Hippocampal formation (tissue), 2 donors: Measurements from ENCODE around the gene BTBD7.

Experiments used
- DNase-seq, 2 donors: peaks; one replicate each; lab custom pipeline; 2025; lab: John Stamatoyannopoulos, UW

The BTBD7 gene

DNA sequence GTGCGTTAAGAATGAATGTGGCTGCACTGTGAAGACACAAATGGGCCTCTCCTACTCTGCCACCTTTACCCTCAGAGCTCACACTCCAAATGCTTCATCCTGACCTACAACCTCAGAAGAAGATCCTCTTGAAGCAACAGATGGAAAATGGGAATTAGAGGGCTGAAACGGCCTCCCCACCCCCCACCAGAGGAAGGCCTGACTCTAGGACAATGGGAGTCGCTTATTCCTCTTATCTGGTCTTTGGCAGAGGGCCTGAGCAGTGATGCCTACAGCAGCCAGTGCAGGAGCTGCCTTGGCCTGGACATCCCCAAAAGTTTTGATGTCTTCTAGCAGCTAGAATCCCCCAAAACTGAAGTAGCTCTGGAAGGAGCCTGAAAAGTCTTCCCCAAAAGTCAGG is 29.2 kb downstream of the BTBD7 start:
- peak; percentile 26 to 27 for DNase-seq

DNA sequence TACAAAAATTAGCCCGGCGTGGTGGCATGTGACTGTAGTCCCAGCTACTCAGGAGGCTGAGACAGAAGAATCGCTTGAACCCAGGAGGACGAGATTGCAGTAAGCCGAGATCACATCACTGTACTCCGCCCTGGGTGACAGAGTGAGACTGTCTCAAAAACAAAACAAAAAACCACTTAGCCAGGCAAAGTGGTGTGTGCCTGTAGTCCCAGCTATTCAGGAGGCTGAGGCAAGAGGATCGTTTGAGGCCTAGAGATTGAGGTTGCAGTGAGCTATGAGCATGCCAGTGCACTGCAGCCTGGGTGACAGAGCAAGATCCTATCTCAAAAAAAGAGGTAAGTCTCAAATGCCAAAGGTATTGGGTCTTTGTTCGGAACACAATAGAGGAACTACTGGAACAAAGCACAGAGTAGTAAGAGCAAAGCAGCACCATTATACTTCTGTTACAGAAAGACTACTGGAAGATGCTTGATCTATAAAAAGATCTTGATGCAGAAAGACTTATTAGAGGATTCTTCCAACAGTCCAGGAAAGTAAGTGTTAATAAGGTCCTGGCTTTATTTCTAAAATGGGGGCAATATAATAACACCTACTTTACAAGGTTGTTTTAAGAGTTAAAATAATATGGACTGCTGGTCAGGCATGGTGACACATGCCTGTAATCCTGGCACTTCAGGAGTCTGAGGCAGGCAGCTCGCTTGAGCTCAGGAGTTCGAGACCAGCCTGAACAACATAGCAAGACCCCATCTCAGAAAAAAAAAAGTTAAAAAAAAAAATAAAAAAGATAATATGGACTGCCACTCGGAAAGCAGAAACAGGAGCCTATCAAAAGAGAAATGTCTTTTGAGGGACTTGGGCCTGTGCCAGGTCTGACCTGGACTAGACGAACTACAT is 29.9 kb downstream of the BTBD7 start:
- no peak for DNase-seq

- DNase-seq: no peak
Measured at GRCh38 chr14:93301821-93302447, 30.9 kb downstream of the BTBD7 start.

DNA sequence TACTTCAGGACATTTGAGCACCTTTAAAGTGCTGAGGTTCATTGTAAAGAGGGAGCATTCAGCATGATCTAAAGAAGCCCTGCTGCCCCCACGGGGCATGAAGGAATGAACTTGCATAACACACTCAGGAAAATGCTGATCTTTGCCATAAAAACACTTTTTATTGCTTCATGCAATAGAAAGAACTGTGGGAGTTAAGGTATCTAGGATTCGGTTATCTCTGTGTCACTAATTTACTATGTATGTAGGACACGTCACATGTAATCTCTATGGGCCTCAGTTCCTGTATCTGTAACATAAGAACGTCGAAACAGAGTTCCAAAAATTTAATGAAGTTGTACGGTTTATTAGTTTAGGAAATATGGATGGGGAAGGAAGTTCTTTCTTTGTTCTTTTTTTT is 33.0 kb downstream of the BTBD7 start:
- DNase-seq: no peak

- no peak for DNase-seq
Measured at GRCh38 chr14:93299416-93299815, 33.4 kb downstream of the BTBD7 start.

GRCh38 chr14:93295541-93296220 is 37.2 kb downstream of the BTBD7 start:
- DNase-seq: no peak

DNA sequence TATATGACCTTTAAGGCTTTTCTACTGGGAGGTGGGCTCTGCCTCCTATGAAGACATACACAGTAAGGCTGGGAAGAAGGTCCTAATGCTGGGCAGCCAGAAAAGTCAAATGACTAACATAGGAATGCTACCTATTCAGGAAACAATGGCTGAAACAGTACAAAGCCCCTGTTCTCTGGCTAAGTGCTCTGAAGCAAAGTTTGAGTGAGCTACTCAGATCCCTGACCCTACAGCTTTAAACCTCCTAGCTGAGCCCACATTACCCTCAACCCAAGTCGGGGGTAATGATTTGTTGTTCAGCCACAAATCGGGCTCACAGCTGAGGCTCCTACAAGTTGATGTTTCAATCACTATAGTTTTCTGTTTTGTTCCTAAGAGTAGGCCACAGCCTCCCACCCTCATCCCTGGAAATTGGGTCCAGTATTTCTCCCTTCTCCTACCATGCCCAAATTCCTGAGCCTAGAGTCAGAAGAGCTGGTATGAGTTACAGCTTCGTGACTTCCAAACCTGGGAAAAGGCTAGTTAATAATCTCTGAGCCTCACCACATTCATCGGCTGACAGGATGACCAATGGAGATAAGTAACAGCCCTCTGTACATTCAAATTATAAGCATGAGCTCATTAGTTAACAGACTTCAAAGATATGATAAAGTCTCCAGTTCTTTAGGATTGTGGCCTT is 46.5 kb downstream of the BTBD7 start:
- DNase-seq: no peak

GRCh38 chr14:93285044-93285443 is 47.8 kb downstream of the BTBD7 start:
- DNase-seq: no peak

DNA sequence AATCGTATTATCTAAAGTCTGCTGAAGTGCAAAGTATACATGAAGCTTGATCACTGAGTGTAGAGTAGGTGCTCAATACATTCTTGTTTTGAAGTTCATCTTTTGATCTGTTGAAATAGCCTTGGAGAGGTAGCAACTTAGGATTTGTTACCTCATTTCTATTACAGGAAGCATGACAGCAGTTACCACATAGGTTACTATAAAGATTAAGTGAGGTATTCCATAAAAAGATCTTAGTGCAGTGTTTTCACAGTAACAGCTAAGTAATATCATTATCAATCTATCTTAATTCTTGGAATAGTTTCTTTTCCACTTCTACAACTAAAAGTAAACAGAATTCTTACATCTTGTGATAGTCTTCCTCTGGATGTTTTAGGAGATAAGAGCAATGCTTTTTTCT is 50.9 kb downstream of the BTBD7 start:
- no peak for DNase-seq

DNA sequence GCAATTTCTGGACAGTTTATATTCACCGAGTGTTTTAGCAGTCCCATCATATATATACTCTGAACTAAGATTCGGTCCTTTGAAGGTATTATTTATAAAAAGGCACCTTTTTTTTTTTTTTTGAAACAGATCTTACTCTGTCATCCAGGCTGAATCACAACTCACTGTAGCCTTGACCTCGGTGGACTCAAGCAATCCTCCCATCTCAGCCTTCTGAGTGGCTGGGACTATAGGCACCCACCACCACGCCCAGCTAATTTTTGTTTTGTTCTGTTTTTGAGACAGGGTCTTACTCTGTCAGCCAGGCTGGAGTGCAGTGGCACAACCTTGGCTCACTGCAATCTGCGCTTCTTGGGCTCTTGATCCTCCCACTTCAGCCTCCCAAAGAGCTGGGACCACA is 52.1 kb downstream of the BTBD7 start:
- no peak for DNase-seq

- no peak for DNase-seq
Measured at GRCh38 chr14:93276031-93276716, 56.7 kb downstream of the BTBD7 start.

DNA sequence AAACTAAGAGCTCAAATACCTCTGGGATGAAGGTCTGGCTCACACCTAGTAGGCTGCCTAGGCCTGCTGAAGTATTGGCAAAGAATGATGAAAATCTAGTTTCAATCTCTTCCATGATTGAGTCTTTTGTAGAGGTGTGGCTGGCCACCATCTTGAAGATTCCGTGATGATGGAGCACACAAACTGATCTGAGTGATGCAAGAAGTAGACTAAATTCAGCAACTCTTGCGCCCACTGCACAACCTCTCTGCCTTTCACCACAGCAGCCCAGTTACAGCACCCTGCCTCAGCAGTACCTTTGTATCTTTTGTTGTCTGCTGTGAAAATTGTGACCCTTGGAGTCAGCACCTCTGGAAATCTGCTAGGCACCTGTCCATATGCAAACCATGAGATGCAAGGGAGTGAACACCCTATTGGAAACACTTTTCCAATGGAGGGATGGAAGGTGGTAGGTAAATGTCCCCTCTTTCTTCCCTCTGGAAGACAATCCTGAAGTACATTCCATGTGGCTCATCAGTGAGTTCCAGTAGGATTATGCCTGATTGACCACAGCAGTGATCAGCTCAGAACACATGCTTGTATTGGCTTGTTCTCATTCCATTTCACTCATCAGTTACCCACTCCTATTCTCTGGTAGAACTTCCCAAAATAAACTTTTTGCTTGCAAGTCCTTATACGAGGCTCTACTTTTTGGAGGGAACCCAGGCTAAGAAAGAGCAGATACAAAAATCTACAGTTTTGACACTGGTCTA is 58.6 kb downstream of the BTBD7 start:
- DNase-seq: no peak

DNA sequence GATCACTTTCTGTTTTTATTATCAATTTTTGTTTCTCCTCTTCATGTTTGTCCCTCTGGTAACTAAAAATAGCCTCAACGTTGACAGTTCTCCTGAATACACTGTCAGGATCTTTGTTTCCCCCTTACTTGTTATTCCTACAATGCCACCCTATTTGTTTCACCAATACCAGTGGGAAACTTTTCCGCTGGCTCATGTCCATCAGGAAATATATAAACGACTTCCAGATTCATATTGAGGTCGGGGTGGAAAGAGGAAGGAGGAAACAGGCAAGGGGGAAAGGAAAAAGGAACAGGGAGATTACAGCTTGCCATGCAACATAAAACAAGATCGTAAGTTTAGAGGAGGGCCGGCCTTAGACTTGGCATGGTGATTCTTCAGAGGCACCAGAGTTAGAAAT is 61.7 kb downstream of the BTBD7 start:
- no peak for DNase-seq

- peak; percentile 37 to 86 for DNase-seq
Measured at GRCh38 chr14:93269341-93270068, 63.3 kb downstream of the BTBD7 start.

DNA sequence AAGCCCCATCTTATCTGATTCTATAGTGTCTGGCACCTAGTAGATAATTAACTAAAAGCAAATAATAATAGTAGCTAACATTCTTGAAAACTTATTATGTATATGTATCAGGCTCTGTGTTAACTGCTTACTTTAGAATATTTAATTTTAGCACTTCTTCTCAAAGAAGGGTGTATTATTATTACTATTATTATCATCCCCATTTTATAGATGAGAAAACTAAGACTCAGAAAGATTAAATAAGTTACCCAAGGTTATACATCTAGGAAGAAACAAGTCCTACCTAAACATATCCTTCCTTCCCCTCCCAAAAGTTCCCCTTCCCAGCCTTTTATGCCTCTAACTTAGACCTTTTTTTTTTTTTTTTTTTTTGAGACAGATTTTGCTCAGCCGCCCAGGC is 64.4 kb downstream of the BTBD7 start:
- DNase-seq: no peak

DNA sequence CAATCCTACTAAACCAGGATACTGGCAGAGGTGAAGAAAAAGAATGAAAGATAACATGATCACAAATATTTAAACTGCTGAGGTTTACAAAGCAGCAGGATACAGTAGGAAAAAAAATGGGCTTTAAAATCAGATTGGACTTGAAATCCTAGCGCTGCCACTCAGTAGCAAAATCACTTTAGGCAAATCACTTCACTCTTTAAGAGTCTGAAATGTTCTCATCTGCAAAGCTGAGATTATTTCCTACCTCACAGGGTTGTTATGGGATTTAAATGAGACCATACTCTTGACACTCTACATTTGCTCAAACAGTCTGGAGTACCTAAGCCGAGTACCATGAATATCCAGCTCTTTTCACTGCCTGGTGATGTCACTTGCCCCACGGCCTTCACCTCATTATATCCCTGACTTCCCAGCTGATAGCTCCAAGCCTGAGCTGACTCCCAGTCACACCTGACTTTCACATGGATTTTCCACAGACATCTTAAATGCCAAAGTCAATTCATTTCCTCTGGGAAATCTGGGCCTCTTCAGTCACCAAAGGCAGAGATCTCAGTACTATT is 65.6 kb downstream of the BTBD7 start:
- DNase-seq: no peak

DNA sequence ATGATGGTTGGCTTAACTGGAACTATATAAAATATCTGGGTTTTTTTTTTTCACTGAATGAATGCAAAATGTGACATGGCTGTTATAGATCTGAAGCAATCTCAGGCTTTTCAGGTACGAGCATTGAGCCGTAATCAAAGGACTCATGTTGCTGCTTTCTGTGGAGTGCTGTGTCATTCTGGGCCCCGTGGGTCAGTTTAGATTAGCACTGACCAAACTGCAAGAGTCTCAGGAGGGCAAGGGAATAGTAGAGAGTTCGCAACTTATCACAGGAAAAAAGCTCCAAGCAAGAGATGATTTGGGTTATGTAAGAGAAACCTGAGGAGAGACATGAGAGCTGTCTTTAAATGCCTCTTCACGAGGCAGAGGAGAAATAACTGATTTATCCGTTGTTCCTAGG is 66.7 kb downstream of the BTBD7 start:
- no peak for DNase-seq

DNA sequence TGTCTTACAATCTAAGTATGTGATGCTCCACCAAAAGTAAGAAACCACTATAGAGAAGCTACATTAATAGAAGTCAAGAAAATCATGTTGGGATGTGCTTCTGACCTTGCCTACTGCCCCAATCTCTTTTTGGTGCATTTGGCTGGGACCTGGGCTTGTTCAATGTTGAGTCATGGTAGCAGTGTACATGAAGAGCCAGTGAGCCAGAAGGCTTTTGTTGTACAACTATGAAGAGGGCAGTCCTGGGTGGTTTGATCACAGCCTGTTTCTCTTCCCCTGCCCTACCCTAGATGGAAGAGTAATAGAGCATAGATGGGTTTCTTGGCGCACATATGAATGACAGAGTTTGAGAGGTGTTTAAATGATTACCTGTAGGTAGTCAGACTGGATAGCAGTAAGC is 69.4 kb downstream of the BTBD7 start:
- DNase-seq: no peak

DNA sequence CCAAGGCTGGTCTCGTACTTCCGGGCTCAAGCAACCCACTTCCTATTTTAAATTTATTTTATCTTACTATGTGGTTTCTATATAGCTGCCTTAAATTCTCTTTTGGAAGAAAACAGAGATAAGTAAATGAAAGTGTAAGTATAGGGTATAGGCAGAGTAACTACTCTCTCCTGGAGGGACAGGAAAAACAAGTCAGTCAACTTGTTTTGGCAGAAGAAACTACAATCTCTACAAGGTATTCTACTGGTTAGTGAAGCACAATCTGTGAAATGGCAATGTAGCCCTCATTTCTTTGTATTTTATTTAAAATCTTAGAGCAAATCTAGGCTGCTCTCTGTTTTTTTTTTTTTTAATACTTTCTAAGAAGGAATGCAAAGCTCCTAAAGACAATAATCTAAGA is 70.4 kb downstream of the BTBD7 start:
- no peak for DNase-seq
